Iris pigment epithelial cell (primary cell): ENCODE data around the gene CAPS.

Experiments
- DNase-seq: peaks from one replicate; pipeline ENCODE4 v3.0.0-alpha.2; 2011; ENCODE audit warnings: low read depth

The CAPS gene

DNA sequence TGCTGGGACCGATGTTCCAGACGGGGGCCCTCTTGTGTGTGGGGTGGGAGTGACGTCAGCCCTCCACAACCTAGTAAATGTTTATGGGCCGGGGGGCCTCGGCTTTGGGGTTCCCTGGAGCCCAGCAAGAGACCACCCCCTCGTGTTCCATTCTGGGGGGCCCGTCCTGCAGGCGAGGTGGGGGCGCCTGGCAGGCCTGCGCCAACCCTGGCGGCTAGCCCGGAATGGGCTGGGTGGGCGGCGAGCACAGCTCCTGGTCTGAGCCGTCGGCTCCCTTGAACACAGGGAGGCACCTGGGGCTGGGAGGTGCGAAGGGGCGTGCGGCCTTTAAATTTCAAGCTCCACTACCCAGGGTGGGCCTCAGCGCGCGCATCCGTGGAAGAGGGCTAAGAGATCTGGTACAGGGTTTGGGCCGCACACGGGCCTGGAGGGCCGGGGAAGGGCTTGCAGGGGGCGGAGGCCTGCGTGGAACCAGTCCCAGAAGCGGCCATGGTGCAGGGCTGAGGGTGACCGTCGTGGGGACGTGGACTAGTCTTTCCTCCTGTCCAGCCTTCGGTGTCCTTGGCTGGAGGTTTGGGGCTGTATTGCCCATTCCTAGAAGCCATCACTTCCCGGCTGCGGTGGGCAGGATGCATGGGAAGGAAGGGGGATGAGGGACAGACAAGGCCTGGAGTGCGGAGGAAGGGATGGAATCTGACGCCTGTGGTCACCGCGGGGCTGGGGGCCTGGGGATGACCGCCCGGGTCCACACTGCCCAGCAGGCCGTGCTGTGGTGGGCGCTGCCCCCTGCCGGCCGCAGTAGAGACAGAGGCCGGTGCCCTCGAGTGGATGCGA lies 21.9 kb upstream of the CAPS start:
- peak; percentile 34 for DNase-seq

DNA sequence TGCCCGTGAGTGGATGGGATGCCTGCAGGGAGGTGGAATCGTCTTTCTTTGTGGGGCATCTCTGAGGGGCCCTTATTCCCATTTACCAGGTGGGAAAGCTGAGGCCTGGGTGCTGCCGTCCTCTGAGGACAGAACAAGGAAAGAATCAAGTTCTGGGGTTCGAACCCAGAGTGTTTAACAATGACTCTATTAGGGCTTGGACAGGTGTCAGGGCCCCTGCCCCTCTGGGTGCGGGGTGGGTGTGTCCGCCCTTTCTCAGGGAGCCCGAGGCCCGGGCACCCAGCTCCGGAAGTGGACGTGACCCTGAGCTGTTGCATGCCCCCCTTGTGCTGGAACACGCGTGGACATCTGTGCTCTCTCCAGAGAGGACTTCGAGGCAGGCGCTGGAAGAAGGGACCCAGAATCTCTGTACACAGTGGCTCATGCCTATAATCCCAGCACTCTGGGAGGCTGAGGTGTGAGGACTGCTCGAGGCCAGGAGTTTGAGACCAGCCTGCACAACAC lies 21.2 kb upstream of the CAPS start:
- no peak for DNase-seq

DNA sequence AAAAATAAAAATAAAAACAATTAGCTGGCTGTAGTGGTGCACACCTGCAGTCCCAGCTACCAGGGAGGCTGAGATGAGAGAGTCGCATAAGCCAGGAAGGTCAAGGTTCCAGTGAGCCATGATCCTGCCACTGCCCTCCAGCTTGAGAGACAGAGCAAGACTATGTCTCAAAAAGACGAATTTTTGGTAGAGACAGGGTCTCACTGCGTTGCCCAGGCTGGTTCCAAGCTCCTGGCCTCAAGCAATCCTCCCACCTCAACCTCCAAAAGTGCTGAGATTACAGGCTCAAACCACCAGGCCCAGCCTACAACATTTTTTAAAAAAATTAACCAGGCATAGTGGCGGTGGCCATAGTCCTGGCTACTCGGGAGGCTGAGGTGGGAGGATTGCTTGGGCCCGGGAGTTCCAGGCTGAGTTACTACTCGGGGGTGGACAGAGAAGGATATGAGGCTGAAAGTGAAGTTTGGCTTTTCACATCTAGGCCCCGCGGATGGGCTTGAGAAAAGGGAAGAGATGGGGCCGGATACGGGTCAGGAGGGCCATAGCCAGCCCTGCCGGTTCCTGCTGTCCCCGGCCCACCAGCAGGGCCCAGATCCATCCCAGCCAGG lies 20.7 kb upstream of the CAPS start:
- DNase-seq, result no peak

DNA sequence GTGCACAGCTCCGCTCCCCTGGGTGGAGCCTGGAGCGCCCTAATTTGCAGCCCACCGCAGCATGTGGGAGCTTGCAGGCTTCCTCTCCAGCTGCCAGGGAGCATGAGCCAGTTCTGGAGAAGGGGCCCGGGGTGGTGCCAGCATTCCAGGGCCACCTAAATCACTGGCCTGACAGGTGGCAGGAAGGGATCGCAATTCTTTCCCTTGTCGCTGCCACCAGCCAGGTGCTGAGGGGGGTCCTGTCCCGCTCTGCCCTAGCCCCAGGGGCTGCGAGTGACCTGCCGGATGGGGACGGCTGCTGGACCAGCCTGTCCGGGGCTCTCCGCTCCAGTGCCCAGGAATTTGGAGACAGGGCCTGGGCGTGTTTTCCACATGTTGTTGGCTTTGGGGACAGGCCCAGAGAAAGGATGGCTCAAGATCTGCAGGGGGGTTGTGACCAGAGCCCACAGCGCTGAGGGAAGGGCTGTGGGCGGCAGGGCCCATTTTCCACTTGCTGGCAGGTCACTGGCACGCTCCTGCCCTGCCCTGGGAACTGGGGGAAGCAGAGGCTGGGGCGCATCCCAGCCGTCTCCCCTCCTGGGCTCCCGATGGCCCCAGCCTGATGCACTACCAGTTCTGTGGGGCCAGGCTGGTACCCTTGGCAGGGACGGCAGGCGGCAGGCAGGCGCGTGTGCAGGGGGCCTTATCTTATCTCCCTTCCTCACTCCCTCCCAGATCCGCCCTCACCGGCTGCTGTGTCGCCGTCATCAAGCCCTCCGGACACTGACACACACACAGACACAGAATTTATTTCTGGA lies 19.9 kb upstream of the CAPS start:
- no peak for DNase-seq

DNA sequence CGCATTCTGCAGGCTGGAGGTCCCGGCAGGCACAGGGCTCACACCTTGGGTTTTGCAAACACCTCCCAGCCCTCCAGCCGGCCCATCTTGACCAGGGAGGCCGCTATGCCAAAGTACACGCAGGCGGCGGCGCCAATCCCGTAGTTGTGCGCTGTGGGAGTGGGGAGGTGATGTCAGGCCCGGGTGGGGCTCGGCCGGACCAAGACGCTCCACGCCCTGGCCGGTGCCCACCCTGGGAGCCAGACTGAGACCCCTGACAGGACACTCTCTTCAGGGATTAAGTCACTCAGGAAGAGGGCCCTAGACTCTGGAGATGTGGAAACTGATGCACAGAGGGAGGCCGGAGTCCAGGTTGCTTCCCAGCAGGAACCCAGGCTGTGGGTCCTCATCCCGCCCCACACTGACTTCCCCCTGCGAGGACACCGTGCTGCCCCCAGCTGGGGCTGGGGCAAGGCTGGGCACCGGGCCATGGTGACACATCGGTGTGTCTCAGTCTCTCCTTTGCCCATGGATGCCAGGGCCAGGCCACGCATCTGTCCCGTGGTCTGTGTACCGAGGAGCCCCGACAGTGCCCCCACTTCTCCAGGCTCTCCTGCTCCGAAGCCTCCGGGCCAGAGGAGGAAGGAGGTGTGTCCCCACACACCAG lies 19.2 kb upstream of the CAPS start:
- no peak for DNase-seq

DNA sequence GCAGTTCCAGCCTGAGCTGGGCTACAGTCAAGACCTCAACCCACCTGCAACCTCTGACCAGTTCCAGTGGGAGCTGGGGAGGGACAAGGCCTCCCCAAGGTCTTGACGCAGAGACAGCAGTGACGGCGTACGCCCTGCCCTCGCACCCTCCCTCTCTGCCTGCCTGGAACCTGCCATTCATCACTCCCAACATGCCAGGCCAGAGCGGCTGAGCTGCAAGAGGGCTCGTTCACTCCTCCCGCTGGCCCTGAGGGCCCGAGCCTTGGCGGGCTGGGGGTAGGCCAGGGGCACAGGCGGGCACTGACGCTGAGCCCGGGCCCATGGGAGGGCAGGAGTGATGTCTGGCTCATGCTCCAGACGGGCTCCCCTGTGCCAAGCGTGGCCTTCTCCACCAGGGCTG lies 18.6 kb upstream of the CAPS start:
- DNase-seq, result no peak

DNA sequence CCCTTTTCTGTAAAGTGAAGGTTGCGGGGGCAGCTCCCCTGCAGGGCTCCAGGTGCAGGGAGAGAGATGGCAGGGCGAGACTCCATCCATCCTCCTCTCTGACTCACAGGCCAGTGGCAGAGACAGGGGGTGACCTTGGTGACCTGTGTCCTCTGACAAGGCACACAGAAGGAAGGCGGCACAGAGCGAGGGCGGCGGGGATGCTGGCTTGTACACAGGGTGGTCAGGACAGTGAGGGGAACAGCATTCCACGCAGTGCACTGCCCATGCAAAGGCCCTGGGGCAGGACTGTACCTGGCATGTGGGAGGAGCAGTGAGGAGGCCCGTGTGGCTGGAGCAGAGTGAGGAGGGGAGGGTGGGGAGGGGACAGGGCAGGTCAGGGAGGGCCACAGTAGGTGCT lies 18.2 kb upstream of the CAPS start:
- DNase-seq, result no peak

DNA sequence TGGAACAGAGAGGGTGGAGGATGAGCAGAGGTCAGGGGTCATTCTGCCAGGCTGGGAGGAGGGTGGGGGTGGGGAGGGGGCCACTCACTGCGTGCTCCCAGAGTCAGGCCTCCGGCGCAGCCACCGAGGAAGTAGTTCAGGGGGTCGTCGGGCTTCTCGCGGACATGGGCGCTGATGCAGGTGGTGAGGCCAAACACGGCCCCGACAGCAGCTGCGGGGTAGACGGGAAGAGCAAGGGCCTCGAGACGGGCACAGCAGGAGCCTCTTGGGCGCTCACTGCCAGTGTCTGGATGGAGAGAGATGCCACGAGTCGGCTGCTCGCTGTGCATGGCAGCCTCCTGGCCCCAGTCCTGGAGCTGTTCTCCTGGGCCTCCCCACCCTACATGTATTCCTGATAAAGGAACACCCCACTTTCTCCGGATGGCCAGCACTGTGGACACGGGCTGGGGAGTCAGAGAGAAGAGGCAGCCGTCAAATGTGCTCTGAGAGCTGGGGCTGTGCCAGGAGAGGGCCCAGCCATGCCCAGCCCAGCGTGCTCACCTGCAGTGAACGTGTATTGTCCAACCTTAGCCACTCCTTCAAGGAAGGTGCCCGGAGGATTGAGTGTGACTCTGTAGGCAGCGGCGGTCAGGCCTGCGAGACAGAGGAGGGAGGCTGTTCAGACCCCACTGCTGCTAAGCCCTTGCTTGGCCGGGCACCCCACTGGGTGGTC lies 17.5 kb upstream of the CAPS start:
- no peak for DNase-seq

DNA sequence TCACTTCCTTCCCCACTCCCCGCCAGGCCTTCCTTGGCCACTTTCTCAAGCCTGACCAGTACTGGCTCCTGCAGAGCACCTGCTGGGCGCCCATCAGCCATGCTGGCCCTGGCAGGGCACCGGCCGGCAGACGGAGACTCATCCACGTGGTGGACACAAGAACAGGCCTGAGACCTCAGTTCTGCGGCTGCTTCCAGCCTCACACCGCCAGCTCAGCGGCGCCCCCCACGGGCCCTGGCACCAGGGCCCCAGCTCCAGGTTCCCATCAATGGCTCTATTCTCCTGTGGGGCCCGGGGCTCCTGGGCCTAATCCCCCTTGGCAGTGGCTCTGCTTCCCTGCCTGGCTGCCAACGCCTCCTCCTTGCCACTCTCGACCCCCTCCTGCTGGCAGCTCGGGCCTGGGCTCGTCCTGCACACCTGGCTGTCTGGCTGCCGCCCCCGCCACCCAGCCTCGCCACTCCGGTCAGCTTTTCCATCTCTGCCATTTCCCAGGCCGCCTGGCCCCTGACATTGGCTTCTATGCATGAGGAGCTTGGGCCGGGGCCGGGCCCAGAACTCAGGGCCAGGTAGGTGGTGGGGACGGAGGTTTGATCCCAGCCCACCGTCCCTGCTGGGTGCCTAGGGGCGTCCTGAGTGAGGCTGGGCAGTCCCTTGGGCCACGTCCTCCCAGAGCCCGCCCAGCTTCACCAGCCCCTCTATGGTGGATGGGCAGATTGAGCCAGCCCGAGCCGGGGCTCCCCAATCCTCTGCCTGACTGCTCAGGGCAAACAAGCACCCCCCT lies 16.7 kb upstream of the CAPS start:
- DNase-seq, result no peak

DNA sequence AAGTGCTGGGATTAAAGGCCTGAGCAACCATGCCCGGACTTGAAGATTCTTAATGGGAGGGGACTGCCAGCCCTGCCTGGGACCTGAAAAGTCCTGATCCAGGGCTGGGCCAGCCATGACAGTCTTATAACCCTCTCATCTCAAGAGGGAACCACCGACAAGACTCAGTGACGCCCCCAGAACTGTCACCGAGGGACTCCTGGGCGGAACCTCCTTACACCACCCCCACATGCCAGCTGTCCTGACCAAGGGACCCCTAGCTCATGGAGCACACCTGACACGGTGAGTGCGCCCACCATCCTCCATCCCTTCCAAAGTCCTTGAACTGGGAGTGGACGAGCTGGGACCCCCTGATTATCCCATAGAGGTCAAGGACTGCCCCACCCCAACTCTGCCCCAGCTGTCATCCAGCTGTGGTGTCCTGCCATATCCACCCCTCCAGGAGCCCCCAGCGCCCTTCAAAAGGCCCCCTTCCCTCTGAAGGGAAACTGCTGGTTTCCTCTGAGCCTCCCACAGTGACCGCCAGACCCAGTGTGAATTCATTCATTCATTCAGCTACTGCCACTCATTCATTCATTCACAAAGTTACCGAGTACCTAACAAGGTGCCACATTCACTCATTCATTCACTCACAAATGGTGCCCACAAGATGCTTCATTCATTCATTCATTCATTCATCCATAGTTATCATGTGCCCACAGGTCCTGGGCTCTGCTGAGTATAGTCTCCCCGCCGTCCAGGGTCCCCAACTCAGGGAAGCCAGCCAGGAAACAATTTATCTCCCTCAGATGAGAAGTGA lies 14.1 kb upstream of the CAPS start:
- DNase-seq, result no peak

DNA sequence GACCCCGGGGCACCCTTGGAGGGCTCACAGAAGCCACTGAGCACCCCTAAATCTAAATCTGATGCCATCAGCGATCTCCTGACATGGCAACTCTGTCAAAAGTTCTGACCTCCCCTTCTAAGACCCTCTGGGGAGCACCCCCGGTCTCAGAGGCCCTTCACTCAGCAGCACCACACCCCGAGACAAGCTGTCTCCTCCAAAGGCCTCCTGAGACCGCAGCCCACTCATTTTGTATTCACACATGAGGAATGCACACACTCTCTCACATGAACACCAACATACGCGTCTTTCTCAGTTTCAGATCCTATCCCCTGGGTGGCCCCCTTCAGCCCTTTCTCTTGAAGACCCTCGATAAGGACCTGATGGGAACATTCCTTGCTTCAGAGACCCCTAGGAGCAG lies 13.1 kb upstream of the CAPS start:
- no peak for DNase-seq

DNA sequence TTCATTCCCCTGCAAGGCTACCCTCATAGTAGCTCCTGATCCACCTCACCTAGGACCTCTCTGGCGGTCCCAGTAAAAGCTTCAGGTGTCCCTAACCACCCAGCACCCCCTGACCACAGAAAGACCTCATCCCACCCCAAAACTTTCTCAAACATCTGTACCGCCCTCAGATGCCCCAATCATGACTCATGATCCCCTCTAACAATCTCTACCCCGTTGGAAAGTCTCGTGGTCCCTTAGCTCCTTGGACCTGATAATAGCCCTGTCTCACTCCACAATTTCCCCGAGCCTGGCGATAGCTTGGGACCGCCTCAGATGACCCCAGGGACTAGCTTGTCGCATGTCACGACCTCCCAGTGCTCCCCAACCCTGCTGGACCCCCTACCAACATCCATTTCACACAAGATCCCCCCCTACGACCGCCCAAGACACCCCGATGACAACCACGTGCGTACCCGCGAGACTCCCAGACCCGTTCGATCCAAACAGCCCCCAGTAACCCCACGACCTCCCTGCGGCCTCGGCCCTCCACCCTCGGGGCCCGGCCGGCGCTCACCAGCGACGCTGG lies 10.9 kb upstream of the CAPS start:
- DNase-seq, result peak; percentile 54

DNA sequence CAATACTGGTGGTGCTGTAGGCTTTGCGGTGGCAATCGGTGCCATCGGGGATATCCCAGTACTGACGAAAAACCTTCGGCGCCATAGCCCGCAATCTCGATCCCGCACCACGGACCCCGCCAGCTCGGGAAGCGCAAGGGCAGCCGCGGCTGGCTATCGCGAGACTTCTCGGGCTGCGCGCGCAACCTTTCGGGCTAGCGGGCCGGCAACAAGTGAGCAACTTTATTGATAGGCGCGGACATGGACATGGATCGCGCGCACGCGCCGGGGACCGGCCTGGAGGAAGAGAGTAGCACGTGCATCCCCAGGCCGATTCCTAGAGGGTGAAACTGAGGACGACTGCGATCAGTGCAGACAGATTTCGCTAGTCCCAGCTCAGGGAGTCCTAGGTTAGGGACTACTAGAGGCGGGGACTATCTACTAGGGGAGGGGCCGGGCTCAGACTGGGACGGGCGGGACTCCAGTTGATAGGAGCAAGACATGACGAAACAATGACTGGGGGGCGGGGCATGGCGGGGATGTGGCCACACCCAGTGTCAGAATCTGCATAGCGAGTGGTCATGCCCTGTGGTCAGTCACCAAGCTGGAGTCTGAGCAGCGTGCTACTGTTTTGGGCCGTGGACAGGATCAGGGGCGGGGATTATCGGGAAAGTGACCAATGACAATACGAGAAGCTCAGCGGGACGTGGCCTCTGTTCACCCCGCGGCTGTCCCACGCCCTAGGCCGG lies 10.3 kb upstream of the CAPS start, which contains the start of gene NDUFA11:
Gene NDUFA11 (minus strand): TSS at position 167 of the 728 bp plus-strand sequence. CDS start 82 bp downstream, at position 85.
- DNase-seq, result peak; percentile 95

DNA sequence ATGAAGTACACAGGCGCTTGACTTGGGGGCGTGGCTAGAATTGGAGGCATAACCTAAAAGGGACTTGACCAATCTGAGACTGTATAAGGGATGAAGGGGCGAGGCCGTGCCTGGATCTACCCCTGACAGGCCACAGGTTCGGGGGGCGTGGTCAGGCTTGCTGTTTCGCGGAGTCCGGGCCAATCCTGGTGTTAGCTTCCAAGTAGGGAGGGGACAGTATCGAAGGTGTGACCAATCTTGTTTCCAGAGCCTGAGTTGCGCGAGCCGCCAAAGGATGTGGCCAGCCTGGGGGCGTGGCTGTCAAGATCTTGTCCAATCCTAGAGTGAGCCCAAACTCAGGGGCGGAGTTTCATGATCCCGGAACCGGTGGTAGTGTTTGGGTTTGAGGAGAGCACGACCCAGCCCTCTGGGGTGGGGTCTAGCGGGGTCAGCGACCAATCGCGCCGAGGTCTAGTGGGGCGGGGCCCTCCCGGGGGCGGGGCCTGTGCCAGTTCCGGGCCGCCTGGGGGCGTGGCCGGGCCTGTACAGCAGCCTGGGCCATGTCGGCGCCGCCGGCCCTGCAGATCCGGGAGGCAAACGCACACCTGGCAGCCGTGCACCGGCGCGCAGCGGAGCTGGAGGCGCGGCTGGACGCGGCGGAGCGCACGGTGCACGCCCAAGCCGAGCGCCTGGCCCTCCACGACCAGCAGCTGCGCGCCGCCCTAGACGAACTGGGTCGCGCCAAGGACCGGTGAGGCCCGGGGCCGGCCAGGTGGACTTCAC lies 9.5 kb upstream of the CAPS start, which contains the start of gene VMAC:
Gene VMAC (plus strand): TSS at position 521 of the 762 bp plus-strand sequence. CDS start 19 bp downstream, at position 540.
- peak; percentile 100 for DNase-seq

DNA sequence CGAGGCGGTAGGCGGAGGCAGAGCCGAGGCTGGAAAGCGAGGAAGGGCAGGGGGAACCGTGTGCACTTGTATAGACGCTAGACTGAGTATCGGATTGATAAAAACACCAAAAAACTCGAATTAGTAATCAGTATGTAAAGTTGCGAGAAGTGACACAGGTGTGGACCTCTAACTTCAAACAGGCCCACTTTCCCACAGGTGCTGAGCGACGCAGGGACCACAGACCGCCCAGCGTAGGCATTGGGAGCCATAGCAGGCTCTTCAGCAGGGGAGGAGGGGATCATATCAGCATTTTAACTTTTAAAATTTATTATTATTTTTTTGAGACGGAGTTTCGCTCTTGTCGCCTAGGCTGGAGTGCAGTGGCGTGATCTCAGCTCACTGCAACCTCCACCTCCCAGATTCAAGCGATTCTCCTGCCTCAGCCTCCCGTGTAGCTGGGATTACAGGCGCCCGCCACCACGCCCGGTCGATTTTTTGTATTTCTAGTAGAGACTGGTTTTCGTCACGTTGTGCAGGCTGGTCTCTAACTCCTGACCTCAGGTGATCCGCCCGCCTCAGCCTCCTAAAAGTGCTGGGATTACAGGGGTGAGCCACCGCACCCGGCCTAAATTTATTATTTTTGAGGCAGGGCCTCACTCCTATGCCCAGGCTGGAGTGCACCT lies 8.8 kb upstream of the CAPS start:
- no peak for DNase-seq

DNA sequence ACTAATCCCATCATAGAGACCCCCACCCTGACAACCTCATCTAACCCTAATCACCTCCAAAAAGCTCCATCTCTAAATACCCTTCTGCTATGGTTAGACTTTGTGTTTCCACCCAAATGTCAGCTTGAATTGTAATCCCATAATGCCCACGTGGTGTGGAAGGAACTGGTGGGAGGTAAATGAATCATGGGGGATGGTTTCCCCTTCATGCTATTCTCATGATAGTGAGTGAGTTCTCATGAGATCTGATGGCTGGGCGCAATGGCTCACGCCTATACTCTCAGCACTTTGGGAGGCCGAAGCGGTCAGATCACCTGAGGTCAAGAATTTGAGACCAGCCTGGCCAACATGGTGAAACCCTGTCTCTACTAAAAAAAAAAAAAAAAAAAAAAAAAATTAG lies 6.8 kb upstream of the CAPS start:
- no peak for DNase-seq

DNA sequence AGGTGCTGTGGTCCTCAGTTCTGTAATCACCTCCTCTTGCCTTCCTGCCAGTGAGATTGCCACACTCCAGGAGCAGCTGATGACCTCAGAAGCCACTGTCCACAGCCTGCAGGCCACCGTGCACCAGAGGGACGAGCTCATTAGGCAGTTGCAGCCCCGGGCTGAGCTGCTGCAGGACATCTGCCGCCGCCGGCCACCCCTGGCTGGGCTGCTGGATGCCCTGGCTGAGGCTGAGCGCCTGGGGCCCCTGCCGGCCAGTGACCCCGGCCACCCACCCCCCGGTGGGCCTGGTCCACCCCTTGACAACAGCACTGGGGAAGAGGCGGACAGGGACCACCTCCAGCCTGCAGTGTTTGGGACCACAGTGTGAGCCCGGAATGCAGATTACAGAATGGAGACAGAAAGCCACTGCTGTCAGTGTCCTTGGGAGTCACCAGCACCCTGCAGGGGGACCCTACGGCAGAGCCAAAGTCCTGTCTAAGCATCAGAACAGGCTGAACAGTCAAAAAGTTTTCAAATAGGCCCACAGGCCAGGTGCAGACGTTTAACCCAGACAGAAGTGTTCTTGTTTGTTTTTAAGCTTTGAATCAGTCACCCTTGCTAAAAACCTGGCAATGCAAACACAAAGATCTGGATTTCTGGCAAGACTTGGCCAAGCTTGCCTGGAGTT lies 5.1 kb upstream of the CAPS start:
- no peak for DNase-seq
